IMR-90 (cell line): ENCODE measurements around the gene SPATA24. TPM values are rescaled to one million over a fixed set of nuclear protein-coding genes. Genes with fewer than 3 reads are reported as not detected.

Source experiments
- ATAC-seq: fragments of 200-7000 bp; cut with Tn5 transposase; 2 replicates; pipeline ENCODE4 v1.9.1; 2020; ENCODE audit warnings: low read depth, mild to moderate bottlenecking, moderate library complexity
- BruUV-seq: library from RNA; stranded (reverse); fragments of 400-500 nt; replicated peaks from 2 replicates; lab custom pipeline; 2021; lab: Mats Ljungman, UMichigan
- CTCF ChIA-PET: fragments of 300-600 bp; formaldehyde crosslinking; extraction: SDS; loops from one replicate; lab custom pipeline; 2021; ENCODE audit warnings: antibody characterized with exemption; lab: Yijun Ruan, JAX
- POLR2A ChIA-PET: fragments of 300-600 bp; sonication (Branson Sonifier 250); formaldehyde crosslinking; loops from one replicate; lab custom pipeline; 2022; ENCODE audit warnings: antibody characterized with exemption; ENCODE audit not compliant: unreplicated experiment; lab: Charles Lee
- DNase-seq: peaks from one replicate; pipeline ENCODE4 v3.0.0; 2013
- H2AFZ ChIP-seq: replicated peaks from 2 replicates; pipeline ENCODE3; 2013; ENCODE audit warnings: low read length, mild to moderate bottlenecking; ENCODE audit not compliant: poor library complexity
- H2AK5ac ChIP-seq: 2 replicates; pipeline ENCODE4 v1.6.1; 2013; ENCODE audit warnings: low read depth, low read length, inconsistent platforms
- H2AK9ac ChIP-seq: replicated peaks from 2 replicates; pipeline ENCODE3; 2013; ENCODE audit warnings: mild to moderate bottlenecking, low read depth, low read length, moderate library complexity; ENCODE audit not compliant: poor library complexity
- H2BK120ac ChIP-seq: 2 replicates; pipeline ENCODE4 v1.6.1; 2013; ENCODE audit warnings: low read depth, low read length, inconsistent platforms
- H2BK15ac ChIP-seq: 3 replicates; pipeline ENCODE4 v1.6.1; 2013; ENCODE audit warnings: low read depth, low read length, inconsistent platforms
- H2BK20ac ChIP-seq: 2 replicates; pipeline ENCODE4 v1.6.1; 2013; ENCODE audit warnings: low read depth, mild to moderate bottlenecking, inconsistent platforms, low read length, moderate library complexity
- H2BK5ac ChIP-seq: 2 replicates; pipeline ENCODE4 v1.6.1; 2013; ENCODE audit warnings: mild to moderate bottlenecking, low read depth, low read length, inconsistent platforms; ENCODE audit not compliant: poor library complexity, severe bottlenecking
- H3K14ac ChIP-seq: replicated peaks from 2 replicates; pipeline ENCODE4 v1.6.1; 2013; ENCODE audit warnings: low read depth, low read length, inconsistent platforms
- H3K18ac ChIP-seq: 2 replicates; pipeline ENCODE4 v1.6.1; 2013; ENCODE audit warnings: low read depth, low read length, control low read depth
- H3K23ac ChIP-seq: 2 replicates; pipeline ENCODE4 v1.6.1; 2013; ENCODE audit warnings: low read depth, low read length, inconsistent platforms
- H3K27ac ChIP-seq: 2 replicates; pipeline ENCODE4 v1.5.1; 2013; ENCODE audit warnings: mild to moderate bottlenecking, control low read depth, low read length; ENCODE audit not compliant: insufficient read depth
- H3K27me3 ChIP-seq: 2 replicates; pipeline ENCODE4 v1.6.1; 2013; ENCODE audit warnings: low read length; ENCODE audit not compliant: control insufficient read depth, insufficient read depth
- H3K36me3 ChIP-seq: 2 replicates; pipeline ENCODE4 v1.6.1; 2013; ENCODE audit warnings: low read length, mixed read lengths; ENCODE audit not compliant: control insufficient read depth, insufficient read depth
- H3K4ac ChIP-seq: 2 replicates; pipeline ENCODE4 v1.6.1; 2013; ENCODE audit warnings: low read depth, low read length, inconsistent platforms
- H3K4me1 ChIP-seq: 2 replicates; pipeline ENCODE4 v1.6.1; 2013; ENCODE audit warnings: low read length, mixed read lengths; ENCODE audit not compliant: control insufficient read depth, insufficient read depth
- H3K4me2 ChIP-seq: 2 replicates; pipeline ENCODE4 v1.6.1; 2013; ENCODE audit warnings: low read depth, mild to moderate bottlenecking, control low read depth, low read length, moderate library complexity
- H3K4me3 ChIP-seq: 2 replicates; pipeline ENCODE4 v1.5.1; 2013; ENCODE audit warnings: low read depth, mild to moderate bottlenecking, control low read depth, low read length, moderate library complexity; ENCODE audit not compliant: insufficient read depth
- H3K56ac ChIP-seq: 2 replicates; pipeline ENCODE4 v1.6.1; 2013; ENCODE audit warnings: low read length, inconsistent platforms; ENCODE audit not compliant: insufficient read depth; ENCODE audit errors: extremely low read depth
- H3K79me1 ChIP-seq, 2 experiments: 2 replicates each; pipeline ENCODE4 v1.6.1; 2013; ENCODE audit warnings: low read length in 2 of 2, inconsistent platforms in 1 of 2, low read depth in 1 of 2
- H3K9ac ChIP-seq: 2 replicates; pipeline ENCODE4 v1.6.1; 2013; ENCODE audit warnings: low read depth, low read length, control low read depth
- H3K9me1 ChIP-seq: 2 replicates; pipeline ENCODE4 v1.6.1; 2013; ENCODE audit warnings: low read length, inconsistent platforms; ENCODE audit not compliant: insufficient read depth
- H3K9me3 ChIP-seq: 2 replicates; pipeline ENCODE4 v1.6.1; 2013; ENCODE audit warnings: low read length; ENCODE audit not compliant: control insufficient read depth, insufficient read depth
- H4K20me1 ChIP-seq: 2 replicates; pipeline ENCODE4 v1.6.1; 2013; ENCODE audit warnings: low read length, inconsistent platforms; ENCODE audit not compliant: insufficient read depth
- H4K5ac ChIP-seq: 2 replicates; pipeline ENCODE4 v1.6.1; 2013; ENCODE audit warnings: mild to moderate bottlenecking, low read depth, low read length, control low read depth
- H4K8ac ChIP-seq, 2 experiments: 2 replicates each; pipeline ENCODE4 v1.6.1; 2013; ENCODE audit warnings: low read depth in 2 of 2, low read length in 2 of 2, control low read depth in 1 of 2, inconsistent platforms in 1 of 2
- H4K91ac ChIP-seq: 2 replicates; pipeline ENCODE4 v1.6.1; 2013; ENCODE audit warnings: low read depth, low read length, inconsistent platforms; ENCODE audit not compliant: insufficient read depth
- CHD1 ChIP-seq: IDR thresholded peaks from 2 replicates; pipeline ENCODE4 v1.6.1; 2012; ENCODE audit warnings: low read depth, low read length, improper control_type of control experiment
- WGBS, 2 experiments: methylation state at CpG; one replicate each; pipeline versions ENCODE4 v1.1.5 to v1.1.7; 2013; ENCODE audit warnings: missing lambda C conversion rate in 2 of 2; ENCODE audit not compliant: insufficient read length in 1 of 2; ENCODE audit errors: extremely low coverage in 2 of 2; 5-methylcytosine and 5-hydroxymethylcytosine counted together
- dilution Hi-C: fragments of 300-500 bp; cut with HindIII; formaldehyde crosslinking; loops from one replicate; pipeline ENCODE4 v1.14.3; 2018; ENCODE audit warnings: low sequenced_read_pairs; ENCODE audit not compliant: unreplicated experiment
- in situ Hi-C: fragments of 300-500 bp; cut with MboI; formaldehyde crosslinking; loops from 3 replicates; pipeline ENCODE4 v1.14.3; 2019; ENCODE audit warnings: low sequenced_read_pairs, inconsistent platforms, mixed read lengths
- intact Hi-C: fragments of 100-400 bp; cut with micrococcal nuclease; formaldehyde crosslinking; loops from 2 replicates; pipeline ENCODE4 v1.10.0; 2022
- polyA plus RNA-seq, 3 experiments: library from polyadenylated mRNA; depleted of rRNA; stranded (reverse); fragments of >200 nt; gene quantifications; 2 replicates each; pipeline ENCODE4 v1.2.3, GENCODE V29; 2012; ENCODE audit warnings: low replicate concordance in 1 of 3
- total RNA-seq: library from RNA; depleted of rRNA; stranded (reverse); fragments of >200 nt; gene quantifications from 2 replicates; pipeline ENCODE4 v1.2.3, GENCODE V29; 2012

The SPATA24 gene
- total and polyA plus RNA-seq, 2 of the 4 experiments (the other 2 are of a cell fraction), result 4.1 to 4.3 TPM

DNA sequence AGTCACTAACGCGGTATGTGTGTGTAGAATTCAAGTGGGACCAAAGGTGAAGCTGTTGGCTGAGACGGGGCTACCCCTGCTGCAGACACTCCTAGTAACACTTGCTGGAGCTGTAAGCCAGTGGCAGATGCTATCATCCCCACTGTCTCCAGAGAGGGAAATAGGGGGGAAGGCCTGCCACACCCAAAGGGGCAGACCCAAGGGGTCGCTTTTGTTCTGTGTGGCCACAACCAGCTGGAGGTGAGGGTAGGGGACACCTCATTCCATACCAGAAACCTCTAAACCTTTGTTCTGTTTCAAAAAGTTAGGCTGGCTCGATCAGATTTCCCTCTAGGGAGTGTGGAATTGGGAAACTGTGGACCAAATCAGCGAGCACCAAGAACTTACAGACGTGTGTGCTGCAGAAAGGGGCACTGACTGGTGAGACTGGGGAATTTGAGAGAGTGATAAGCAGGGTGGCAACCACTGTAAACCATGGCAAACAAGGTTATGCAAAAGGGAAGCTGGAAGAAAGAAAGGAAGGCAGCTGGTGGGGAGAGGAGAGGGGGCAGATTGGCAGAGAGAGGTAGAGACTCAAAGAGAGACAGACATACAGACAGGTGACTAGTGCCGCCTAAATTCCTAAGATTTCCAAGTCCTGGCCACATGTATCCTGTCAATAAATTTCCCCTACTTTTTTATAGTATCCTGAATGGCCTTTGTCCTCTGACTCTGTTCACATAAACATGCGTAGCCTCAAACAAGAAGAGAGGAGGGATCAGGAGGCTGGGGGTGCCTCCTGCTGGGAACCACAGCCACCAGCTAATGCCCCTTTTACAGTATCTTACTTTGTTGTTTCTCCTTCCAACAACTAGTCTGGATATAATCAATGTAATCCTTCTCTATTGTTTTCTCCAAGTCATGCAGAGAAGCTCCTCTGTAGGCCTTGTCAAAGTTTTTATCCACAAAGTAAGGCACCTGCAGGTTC is 15.6 kb upstream of the SPATA24 start:
- Histone ChIP-seq H2BK15ac (no peak overlapping the region), H3K9ac (no peak overlapping the region), H2AK9ac (no peak overlapping the region), H3K27ac (no peak overlapping the region), H4K8ac (no peak overlapping the region), H4K5ac (no peak overlapping the region), H3K4ac (no peak overlapping the region), H3K18ac (no peak overlapping the region), H3K23ac (no peak overlapping the region), H3K36me3 (peaks cover 23% of the 10 kb centered on the region), H3K4me3 (no peak overlapping the region), H3K27me3 (no peaks in the 10 kb centered on the region), H2AFZ (no peak overlapping the region), H3K14ac (no peak overlapping the region), H3K9me1 (no peaks in the 10 kb centered on the region), H3K4me2 (no peak overlapping the region), H3K56ac (no peak overlapping the region), H4K91ac (no peak overlapping the region), H2AK5ac (no peak overlapping the region), H2BK120ac (no peak overlapping the region), H2BK20ac (no peak overlapping the region), H3K9me3 (no peaks in the 10 kb centered on the region), H3K79me1 (no peaks in the 10 kb centered on the region), H2BK5ac (no peak overlapping the region), H4K20me1 (no peaks in the 10 kb centered on the region), H3K4me1 (peaks cover 7% of the 10 kb centered on the region; the same call in 1 of the 2 replicates)
- intact Hi-C loops, result loop anchor here (5.0 kb wide), 2 partner anchors 143 to 348 kb away; partner anchors contain the start of gene UBE2D2
- 88% methylated on average over 2 of the region's 9 CpGs; no CpG with 5 or more reads in 1 of the 2 experiments for WGBS, 2 experiments
- in situ Hi-C loops, result loop anchor here (5.0 to 10.0 kb wide), 2 partner anchors 98 to 345 kb away; no protein-coding TSS in a partner anchor
- TF ChIP-seq CHD1, result no peak
- DNase-seq, result no peak
- ATAC-seq, result no peak; the same call in 1 of the 2 replicates
- no TSS peak for BruUV-seq
- ChIA-PET CTCF (interaction anchor here (1.5 kb wide), 1 partner anchor 94 kb away, joined by 5 read pairs; no protein-coding TSS in a partner anchor), POLR2A (interaction anchor here (0.6 kb wide), 1 partner anchor 179 kb away, joined by 4 read pairs; no protein-coding TSS in a partner anchor)
- dilution Hi-C loops, result loop anchor here (25.0 kb wide), 1 partner anchor 93 kb away; no protein-coding TSS in a partner anchor
